NCI-H524 treated with DMSO at 0.1 percent for 48 hours (cell line): Measurements from ENCODE around the gene NDRG3.
"Not testable (repeated sequence)": the region's sequence is repeated elsewhere in the genome, so short reads cannot be mapped to it uniquely, and the experiment has no call there.

Experiments used
- DNase-seq: peaks from one replicate; lab custom pipeline; 2025; lab: John Stamatoyannopoulos, UW

The NDRG3 gene

DNA sequence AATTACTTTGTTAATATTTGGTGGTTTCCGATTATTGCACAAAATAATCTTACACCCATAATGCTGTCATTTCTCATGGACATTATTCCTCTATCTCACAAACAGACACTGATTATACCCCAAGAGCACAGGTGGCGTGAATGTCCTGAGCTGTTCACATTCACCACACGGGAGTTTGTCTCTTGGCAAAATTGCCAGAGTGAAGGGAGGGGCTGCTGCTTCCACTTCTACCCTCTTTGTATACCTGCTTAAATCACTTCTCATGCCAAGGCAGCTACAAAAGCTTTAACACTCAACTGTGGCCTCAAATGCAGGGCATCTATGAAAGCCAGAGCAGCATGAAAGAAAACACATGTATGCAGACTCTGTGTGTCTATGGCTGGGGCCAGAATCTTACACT, 58.0 kb downstream of the NDRG3 start:
- no peak for DNase-seq

DNA sequence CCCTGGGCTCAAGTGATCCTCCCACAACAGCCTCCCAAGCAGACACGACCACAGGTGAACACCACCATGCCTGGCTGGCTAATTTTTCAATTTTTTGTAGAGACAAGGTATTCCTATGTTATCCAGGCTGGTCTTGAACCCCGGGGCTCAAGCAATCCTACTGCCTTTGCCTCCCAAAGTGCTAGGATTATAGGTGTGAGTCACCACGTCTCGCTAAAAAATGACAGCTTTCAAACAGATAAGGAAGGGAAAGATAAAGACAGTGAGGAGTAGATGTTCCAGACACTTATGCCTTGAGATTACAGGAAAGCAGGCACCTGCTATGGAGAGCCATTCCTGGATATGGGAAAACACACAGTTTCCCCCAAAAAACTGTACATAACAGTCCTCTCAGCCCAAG, 58.9 kb downstream of the NDRG3 start:
- no peak for DNase-seq

DNA sequence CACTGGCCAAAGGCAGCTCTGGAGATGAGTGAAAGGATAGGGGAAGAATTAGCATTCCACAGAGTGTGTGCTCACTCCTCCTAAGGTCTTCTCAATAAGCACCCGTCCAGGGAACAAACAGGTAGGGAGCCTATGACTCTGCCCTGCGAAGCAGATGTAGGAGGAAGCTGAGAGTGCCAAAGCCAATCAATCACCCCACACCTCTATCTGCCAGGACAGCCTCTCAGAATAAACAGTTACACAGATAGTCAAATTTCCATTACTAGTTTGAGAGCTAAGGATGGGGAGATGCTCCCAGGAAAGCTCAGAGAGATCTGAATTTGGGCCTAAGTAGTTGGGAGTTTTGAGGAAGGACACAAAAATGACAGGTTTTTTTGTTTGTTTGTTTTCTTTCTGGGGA, 59.4 kb downstream of the NDRG3 start:
- no peak for DNase-seq

DNA sequence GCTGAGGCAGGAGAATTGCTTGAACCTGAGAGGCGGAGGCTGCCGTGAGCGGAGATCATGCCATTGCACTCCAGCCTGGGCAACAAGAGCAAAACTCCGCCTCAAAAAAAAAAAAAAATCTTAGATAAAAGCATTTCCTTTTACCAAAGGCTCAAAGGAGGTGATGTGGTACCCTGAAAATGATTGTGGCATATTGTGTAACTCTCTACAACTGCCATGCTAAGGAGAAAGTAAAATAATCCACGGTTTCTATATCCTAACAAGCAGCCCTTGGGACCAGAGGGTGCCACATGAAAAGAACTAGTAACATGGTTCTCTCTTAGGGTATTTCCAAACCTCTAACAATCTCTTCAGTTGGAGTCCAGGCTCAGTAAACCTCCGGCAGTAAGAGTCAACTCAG, 61.1 kb downstream of the NDRG3 start:
- no peak for DNase-seq

DNA sequence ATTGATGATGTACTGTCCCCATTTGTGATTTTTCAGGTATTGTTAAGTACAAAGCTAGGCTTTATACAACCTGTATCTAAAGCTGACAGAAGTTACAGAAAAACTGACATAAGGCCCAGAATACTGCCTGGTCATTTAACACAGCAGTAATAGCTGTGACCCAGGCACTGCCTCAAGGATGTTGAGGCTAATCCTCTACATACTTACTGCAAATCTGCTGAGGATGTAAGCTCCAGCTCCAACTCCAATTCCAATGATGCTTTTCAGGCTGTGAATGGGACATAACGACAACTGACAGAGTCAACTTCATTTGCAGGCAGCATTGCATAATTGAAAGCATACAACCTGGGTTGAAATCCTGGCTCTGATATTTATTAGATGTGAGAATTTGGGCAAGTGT, 63.6 kb downstream of the NDRG3 start:
- no peak for DNase-seq

DNA sequence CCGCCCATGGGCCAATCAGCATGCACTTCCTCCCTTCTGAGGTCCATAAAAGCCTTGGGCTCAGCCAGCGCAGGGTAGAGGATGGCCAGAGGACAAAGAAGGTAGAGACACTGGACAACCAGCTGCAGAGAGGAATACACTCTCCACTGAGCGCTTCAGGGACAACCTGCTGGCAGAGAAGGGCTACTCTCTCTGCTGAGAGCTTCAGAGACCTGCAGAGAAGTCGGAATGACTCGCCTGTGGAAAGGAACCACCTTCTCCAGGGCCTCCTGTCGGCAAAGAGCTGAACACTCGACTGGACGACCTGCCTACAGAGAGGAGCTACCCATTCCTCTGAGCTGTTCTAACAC, 68.5 kb downstream of the NDRG3 start:
- no peak for DNase-seq

DNA sequence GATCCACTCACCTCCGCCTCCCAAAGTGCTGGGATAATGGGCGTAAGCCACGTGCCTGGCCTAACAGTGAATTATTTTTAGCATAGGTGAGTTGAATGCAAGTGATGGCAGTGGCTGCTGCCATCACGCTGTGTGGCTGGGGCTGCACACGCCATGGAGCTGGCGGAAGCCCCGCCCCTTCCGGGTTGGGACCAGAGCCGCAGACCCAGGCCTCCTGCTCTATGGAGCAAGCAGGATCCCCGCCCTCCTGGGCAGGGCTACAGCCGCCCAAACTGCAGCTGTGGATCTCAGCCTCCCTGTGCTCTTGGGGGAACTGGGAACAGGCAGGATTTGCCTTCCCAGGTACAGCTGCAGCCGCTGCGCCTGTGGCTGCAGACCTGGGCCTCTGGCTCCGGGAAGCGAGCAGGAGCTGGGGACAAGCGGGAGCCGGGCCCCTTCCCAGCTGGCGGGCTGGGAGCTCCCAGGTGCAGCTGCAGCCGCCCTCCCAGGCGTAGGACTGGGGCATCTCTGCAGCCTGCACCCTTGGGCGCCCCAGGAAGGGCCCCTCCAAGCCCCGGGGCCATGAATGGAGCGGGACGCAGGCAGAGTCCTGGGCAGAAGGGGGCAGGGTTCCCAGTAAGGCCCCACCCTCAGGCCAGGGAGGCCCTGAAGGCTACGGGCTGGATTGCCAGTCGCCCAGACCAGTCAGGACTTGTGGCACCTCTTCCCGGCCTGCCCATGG, 69.0 kb downstream of the NDRG3 start:
- DNase-seq: no peak

DNA sequence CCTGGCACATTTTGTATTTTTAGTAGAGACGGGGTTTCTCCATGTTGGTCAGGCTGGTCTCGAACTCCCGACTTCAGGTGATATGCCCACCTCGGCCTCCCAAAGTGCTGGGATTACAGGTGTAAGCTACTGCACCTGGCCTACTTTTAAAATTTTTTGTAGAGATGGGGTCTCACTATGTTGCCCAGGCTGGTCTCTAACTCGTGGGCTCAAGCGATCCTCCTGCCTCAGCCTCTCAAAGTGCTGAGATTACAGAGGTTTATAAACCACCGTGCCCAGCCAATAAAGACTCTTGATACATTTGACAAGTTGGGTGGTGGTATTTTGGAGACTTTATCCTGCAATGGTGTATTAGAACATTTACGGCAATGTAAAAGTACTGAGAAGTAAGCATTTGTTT, 70.3 kb downstream of the NDRG3 start:
- not testable (repeated sequence) for DNase-seq

DNA sequence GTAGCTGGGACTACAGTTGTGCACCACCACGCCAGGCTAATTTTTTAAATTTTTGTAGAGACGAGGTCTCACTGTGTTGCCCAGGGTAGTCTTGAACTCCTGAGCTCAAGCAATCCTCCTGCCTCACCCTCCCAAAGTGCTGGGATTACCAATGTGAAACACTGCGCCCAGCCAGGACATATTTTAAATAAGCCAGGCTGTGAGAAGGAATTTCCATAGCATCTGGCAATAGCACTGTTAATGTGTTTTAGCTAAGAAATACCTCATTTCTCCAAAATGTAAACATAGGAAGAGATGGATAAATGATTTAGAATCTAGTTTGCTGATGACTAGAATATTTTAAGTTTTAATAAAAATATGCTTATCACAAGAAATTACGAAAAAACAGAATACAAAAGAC, 72.9 kb downstream of the NDRG3 start:
- no peak for DNase-seq

DNA sequence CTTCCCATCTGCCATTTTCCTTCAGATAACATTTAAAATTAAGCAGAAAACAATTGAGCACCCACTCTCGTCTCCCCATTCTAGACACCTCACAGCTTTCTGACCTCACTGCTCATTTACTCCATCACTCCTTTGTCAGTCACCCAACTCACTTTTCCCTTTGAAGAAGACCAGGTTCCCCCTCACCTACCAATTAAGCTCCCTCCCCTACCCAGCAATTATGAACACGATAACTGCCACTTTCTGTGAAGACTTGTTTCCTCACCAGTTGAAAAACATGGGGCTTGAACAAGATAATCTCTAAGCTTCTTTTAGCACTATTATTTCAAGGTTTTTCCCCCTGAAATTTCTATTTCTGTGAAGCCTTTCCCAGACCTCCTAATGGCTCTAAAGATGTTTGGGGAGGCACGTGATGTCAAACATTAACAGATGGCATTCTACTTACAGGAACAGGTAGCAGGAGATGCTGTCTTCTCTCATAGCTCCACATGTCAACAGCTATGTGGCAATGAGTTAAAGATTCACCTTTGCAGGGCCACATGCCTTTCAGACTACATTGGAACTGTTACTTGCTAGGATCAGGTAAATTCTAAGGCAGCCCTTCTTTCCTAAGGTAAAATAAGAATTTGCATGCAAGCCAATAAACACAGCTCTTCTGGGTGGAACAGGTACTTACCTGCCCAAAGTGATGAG, 75.1 kb downstream of the NDRG3 start:
- no peak for DNase-seq

DNA sequence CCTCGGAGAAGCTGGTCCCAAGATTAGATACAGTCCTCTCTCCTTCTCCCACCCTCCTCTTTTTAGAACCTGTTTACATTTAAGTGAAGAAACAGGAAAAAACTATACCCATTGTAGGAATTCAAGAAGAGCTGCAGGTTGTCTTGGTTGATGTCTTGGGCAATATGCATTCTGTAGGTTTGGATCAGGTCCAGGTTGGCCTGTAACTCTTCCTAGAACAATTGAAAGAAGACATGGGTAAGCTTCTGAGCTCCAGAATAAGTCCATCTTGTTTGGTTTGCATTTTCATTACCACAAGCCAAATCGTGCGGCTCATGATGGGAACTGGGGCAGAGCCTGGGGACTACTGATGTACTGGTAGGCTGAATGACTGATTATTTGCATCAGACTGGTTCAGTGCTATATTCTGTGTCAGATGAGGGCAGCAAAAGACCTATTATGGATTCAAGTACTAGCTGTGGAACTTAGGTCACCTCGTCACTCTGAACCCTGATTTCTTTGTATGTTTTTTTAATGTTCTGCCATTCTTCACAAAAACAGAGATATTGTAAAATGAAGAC, 79.6 kb downstream of the NDRG3 start:
- no peak for DNase-seq

DNA sequence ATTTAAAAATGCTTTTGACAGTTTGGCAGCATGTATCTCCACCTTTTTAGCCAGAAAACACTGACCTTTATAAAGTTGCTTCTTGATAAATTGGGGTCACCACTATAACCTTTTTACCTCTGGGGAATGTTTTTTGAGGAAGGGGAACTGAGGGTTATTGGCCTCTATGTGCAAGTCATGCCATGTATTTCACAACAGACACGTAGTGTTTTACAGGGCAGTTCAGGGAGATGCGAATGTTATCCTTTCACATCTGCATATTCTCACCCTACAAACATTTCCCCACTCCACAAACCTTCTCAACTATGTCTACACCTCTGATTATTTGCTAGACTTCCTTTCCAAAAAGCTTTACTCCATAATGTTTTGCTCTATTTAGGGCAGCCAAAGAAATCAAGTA, 82.9 kb downstream of the NDRG3 start:
- no peak for DNase-seq

DNA sequence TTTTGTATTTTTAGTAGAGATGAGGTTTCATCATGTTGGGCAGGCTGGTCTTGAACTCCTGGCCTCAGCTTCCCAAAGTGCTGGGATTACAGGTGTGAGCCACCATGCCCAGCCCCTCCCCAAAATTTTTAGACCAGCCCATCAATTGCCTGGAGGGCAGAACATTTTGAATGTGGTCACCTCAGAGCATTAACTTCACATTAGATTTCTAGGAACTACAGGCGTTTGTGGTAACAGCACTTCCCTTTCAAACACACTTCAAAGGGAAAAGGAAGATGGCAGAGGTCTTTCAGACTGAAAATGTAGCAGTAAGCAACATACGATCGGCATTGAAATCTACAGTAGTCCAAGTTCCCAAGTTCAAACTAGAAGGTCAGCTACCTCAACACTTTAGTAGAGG, 87.6 kb downstream of the NDRG3 start:
- DNase-seq: no peak

DNA sequence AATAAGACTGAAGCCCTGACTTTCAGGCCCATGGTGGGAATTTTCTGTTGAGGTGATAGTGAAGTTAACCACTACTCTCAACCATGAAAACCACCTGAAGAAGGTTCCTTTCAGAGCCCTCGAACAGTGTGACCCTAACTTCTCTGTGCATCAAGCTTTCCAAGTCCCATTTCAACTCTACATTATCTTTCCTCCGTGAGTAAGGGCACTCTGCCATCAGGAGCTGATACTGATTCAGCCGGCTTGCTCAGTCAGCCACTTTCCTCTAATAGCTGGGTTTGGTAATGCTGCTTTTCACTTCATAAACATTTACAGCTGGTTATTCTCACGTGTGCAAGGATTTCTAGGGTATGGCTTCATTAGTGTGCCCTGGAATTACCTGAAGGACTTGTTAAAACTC, 89.2 kb downstream of the NDRG3 start:
- DNase-seq: no peak

DNA sequence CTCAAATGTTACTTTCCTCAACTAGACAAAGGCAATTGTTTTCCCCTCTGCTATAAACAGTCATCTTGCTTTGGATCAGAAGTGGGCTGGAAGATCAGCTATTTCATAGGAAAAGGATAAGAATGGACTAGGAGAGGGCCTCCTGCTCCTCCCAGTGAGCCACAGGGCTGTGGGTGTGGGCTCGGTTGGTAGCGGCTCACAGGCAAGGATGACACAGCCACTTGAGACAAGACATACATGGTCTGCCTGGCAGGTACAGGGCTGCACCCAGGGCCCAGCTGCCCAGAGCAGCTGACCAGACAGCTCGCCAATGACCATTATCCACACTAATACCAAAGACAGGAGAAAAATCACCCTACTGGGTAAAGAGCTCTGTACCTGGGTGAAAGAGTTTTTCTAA, 90.9 kb downstream of the NDRG3 start:
- DNase-seq: no peak

DNA sequence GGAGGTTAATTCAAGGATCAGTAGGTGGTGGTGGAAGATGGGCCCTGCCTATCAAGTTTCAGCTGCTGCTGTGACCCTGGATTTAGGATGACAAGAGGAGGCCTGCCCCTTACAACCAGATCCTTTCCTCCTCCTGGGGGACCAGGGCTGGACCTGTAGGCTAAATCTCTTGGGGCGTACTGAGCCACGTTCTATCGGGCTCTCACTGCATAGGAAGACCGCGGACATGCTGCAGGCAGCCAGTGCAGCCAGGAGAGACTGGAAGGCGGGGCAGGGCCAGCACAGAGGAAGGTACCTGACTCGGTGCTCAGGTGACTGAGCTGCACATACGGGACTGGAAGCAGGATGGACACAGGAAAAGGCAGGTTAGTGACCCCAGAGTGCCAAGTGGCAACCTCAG, 91.4 kb downstream of the NDRG3 start:
- no peak for DNase-seq

DNA sequence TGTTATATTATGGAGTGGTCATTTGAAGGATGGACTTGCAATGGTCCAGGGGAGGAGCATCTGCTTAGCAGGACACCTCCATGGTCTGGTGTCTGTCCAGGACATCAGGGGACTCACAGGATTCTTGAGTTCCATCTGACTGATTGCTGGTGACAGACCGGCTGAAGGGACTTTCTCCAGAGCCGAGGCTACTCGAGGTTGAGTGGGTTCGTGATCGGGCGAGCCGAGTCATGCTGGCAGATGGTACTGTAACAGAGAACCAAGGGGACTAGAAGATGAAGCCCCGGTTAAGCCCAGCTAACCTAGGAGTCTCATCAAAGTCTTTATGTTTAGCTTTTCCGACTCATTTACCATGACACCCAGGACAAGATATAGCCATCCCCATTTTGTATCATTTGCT, 92.4 kb downstream of the NDRG3 start:
- no peak for DNase-seq

DNA sequence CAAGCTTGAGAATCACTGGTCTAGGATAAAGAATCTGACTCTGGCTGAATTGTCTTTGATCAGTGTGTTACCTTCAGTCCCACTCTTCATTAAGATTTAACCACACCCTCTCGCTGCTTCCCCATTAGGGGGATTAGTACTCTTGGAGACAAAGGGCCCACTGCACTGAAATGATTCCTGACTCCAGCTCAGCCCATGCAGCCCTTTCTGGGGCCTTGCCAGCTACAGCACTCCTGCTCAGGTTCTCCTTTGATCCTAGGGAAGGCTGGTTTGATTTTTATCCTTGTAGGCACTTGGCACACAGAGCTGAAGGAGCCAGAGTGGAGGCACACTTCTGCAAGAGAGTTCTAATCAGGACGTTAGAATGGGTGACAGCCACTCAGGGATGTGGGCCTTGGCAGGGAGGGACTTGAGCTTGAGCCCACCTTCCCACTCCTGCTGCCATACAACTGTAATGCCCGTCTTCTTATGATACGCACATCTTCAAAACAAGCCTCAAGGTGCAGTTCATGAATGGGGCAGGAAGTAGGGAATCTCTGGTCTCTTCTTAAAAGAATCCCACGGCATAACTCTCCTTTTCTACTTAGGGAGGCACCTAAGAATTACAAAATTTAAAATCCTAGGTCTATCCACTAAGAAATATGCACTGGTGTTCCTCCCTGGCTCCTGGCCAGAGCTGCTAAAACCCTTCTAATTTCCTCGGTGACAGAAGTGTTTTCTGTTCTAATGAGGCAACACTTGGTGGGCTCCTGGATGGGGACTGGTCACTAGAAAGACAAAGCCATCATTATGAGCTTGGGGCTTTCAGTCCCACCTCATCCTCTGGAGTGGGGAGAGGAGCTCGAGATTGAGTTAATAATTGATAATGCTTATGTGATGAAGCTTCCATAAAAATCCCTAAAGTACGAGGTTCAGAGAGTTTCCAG, 98.4 kb downstream of the NDRG3 start:
- DNase-seq: no peak

DNA sequence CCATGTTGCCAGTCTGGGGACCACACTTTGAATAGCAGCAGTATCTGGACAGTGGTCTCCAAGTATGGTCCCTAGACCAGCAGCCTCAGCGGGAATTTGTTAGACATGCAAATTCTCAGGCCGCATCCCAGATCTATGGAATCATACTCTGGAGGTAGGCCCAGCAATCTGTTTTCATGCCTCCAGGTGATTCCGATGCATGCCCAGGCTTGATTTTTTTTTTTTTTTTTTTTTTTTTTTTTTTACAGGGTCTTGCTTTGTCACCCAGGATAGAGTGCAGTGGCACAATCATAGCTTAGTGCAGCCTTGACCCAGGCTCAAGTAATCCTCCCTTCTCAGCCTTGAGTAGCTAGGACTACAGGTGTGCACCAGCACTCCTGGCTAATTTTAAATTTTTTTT, 99.2 kb downstream of the NDRG3 start:
- no peak for DNase-seq

DNA sequence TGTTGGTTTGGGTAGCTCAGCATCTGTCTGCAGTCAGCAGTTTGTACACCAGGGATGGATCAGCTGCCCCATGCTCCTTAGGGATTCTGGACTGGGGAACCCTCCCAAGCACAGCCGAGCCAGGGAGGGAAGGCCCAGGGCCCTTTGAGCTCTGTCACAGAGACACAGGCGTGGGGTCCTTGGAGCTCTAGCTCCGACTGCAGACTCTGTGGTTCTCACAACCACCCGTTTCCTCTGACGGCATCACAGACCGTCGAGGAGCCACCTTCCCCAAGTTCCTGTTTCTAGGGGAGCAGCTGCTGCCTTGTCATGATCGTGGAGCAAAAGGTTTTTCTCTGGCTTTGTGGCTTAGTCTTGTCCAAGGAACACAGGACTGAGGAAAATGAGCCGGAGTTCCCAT, 99.9 kb downstream of the NDRG3 start, which contains the start of gene SLA2:
TSS of gene SLA2 (minus strand) at position 199 of the 400 bp plus-strand sequence. CDS start 4,861 bp downstream, outside the sequence.
- no peak for DNase-seq

DNA sequence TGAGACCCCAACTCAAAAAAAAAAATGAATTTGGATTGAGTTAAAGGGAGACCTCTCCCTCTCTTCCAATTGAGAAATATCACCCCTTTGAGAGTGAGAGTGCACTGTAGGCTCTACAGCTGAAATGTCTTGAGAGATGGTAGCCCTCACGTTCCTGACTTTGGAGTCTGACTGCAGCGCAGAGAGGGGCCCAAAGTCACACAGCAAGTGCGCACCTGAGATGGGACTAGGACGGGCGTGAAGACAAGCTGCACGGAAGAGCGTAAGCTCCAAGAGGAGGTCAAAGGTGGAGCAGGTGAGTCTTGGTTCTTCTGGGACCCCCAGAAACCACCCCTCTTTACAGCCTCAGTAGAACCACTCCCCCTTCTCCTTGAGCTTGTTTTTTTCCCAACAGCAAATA, 100.5 kb downstream of the NDRG3 start:
- no peak for DNase-seq

DNA sequence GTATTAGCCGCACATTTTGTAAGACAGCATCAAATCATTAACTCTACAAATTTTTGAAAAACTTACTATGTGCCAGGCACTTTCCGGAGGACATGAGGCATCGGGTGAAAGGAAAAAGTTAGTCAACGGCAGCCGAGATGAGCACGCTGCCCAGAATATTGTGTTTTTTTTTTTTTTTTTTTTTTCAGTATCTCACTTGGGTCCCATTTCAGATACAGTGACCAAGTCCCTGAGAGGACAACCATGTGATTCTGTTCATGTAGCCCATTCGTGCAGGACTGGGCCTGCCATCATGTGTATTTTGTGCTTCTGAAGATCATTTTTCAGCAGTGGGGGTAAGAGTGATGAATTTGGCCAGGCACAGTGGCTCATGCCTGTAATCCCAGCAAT, 101.2 kb downstream of the NDRG3 start:
- no peak for DNase-seq
